EH (cell line): ENCODE measurements around the gene ZNF521.

ENCODE experiments used
- DNase-seq: peaks from one replicate; pipeline ENCODE4 v3.0.0-alpha.2; 2015; ENCODE audit warnings: low read depth

ZNF521 gene

DNA sequence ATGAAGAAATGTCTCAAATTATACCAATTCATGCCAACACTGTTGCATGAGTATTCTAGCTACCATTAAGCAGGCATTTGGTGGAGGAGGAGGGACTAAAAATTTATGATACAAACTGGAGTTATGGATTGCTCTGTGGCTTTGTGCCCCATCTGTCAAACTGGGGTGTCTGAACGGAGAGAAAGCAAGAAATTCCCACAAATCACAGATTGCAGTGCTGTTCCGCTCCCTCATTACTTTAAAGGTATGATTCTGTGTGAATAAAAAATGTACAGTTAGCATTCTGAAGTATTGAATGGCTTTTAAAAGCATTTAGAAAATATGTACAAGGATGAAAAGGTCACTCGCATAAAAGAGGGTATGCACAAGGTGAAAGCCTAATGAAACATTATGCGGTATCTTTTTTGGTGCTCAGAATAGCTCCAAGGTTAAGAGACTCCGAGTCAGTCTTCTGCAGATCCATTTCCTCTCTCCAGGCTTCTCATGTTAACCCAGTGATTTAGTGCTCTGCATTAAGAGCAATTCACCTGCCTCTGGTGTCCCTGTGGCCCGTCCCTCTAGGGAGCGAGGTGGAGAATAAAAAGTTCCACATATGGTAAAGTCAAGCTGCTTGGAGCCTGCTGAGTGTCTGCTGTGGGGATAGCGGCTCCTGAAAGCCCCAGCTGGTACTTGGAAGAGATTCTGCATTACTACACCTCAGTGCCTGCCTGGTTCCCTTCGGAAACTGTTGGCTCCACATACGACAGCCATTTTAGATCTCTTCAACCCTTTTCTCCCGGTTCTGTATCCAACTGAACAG, 184.2 kb downstream of the ZNF521 start:
- DNase-seq, result no peak

DNA sequence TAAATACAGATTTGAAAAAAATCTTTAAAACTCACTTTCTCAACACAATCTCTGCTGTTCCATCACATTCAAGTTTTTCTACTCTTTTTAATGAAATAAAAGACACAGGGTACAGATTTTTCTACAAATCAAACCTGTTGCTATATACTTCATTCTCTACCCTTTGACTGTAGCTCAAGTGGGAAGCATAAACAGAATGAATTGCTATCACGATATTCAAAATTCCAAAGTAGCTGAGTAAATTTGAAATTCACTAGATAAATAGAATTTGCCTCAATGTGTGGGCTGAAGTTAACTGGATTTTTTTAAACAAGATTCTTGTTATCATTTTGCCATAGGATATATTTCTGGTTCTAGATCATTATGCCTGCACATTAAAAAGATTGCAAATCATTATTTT, 185.9 kb downstream of the ZNF521 start:
- DNase-seq, result no peak

DNA sequence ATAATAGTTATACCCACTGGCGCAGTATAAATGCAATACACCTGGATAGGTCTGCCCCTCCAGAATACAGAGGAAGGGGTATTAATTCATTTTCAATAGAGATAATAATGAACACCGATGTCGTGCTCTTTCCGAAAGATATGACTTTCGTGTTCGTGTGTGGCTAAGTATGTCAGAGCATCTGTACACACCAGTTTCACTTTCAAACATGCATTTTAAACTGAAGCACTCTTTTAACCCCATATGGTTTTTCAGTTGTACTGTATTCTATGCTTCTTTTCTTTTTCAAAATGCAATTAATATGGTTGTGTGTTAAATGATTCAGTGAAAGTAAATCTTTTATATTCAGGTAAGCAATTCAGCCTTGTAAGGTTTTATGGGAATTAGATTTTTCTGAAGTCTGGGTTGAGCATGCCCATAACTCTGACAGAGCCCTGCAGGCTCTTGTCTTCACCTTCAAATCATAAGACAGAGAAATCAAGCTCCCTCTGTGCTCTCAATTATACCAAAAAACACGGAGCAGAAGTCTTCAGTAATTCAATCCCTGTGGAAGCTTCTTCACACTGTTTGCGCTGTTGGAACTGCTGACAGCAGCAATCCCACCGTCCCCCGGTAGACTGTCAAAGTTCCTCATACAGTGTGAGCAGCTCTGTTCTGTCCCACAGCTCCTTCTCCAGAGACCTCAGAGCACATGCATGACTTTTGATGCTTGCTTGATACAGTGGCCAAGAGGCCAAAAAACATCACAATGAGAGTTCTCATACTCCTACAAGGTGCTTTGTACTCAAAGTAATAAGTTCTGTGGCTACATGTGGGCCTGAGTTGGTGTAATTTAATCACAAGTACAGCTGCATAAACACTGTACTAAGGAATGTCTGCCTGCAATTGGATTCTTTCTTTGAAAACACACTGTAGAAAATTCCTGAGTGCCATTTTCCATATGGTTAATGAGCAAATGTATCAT, 186.8 kb downstream of the ZNF521 start:
- peak; percentile 62 for DNase-seq

DNA sequence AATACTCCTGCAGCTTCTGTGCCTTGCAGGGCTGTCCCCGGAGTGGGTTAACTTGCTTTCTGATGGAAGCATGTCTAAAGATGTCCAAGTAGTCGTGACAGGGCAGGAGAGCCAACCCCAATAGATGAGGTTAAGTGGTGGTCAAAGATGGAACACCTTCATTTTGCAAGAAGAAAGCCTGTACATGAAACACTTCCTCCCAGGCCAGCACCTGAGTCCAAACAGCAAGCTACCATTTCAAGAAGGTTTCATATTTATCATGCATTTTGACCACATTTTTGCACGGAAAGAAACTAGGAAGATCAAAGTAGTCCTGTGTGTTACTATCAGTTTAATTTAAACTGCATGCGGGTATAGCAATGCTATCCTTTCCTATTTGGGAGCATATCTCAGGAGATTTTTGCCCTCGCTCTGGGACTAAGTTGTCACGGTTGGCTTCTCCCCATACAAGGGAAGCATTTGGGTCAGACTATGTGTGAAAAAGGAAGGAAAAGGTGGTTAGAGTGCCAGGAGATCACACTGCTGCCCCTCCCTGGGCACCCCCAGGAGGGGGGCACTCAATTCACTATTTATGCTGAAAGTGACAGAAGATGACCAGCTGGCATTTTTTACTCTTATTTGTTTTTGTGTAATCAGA, 187.6 kb downstream of the ZNF521 start:
- DNase-seq, result no peak

DNA sequence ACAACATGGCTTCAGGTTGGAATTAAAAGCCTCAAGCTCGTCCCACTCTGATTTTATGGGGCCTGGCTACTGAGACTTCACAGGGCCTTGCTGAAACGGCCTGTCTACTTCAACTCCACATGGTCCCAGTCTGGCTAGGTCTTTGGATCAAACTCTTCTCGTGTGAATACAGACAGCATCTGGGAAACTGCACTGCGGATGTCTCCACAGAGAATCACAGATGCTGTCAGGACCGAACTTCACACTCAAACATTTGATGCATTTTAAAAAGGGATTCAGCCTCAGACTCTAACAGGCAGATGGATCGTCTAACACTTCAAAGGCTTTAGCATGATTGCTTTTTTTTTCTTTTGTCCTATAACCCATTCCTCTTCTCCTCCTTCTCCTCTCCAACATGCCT, 198.5 kb downstream of the ZNF521 start:
- no peak for DNase-seq

DNA sequence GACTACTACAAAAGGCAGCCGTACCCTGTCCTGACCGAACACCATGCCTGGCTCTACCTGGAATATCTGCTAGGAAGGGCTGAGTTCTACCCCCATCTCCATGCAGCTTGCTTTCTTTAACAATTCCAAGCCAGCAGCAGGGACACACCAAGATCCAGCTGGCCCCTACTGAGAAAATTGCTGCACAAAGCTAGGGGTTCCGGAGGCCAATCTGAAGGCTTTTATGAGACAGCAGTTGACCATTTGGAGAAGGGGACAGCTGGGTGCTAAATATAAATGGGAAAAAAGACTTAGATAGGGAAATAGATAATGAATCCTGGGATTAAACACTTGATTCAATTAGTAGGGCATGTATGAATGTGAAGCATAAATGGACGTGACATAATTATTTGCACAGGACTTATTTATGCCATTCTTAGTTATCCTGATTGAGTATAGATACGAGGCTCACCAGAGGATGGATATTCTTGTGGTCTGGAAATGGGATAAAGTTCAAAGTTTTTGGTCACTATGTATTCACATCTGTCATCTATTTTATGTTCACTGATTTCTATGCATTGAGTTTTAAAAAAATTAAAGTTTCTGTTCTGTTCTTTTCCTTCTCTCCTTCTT, 204.0 kb downstream of the ZNF521 start:
- no peak for DNase-seq

DNA sequence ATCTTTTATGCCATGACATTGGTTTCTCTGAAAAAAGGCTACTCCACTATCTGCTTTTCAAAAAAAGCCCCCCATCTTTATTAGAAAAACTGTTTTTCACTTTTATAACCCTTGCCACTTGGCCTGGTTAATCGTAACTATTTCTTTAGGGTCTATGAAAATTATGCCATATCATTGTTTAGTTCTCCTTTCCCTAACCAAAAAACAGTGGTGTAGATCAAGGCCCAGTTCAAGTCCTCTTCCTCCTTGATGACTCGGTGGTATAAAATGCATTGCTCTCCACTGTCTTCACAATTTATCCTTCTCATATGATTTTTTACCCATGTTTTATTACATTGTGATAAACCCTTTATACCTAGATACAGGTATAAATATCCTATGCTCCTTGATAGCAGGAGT, 205.5 kb downstream of the ZNF521 start:
- DNase-seq, result no peak

DNA sequence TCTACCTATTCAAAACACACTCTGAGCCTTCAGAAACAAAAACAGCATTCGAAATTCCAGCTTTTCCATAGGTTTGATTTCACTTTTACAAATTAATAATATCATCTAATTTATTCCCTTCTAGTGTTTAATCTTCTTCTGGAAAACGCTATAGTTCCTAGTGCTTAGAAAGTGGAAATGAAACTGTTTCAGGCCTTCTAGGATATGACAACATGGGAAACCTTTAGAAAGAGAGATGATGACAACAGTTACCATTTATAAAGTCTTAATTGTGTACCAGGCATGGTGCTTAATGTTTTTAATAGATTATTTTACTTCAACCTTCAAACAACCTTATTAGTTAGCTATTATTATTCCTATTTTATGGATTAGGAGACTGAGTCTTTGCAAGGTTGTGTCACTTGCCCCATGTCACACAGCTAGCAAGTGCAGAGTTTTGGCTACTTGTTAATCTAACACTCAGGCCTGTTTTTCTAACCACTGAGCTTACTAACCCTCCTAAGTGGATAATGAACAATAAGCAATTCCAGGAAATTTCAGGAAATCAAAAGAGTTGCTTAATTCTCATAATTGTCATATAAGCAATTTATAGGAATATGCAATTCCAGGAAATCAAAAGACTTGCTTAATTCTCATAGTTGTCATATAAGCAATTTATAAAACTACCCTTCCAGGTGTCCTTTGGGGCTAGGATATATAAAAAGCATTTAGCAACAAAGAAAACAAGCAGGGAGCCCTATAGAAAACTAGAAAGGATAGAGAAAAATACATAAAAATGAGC, 206.0 kb downstream of the ZNF521 start:
- no peak for DNase-seq

DNA sequence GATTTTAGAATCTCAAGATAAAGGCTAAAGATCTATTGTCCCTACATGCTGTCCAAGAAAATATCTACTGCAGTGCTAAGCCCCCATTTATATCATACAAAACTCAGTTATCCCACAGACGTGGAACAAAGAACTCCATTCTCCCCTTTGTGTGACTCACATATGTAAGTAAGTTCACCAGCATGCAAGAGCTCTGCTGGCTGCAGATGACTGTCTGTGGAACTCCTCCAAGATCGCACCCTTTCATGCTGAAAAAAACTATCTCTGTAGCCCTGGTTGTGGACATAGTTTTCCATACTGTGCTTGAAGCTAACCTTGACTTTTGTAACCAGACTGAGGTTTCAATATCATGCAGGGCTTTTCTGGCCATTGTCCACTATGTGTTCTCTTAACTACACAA, 207.1 kb downstream of the ZNF521 start:
- DNase-seq, result peak; percentile 58

DNA sequence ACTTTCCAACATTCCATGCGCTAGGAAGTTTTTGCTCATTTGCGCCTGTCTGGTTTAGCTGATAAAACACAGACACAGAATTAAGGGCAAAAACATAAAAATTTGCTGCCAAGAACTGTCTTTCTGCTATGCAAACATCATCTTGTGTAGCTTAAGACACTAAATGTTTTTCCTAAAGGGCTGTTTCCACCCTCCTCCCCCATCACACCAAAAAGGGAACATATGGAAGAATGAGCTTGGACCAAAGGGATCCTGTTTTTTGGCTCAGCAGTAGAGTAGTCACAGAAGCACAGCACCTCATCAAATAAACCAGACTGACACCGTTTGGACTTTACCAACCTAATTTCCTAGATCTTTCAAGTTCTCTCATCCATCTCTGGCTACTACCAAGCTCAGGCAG, 210.1 kb downstream of the ZNF521 start:
- DNase-seq, result no peak

DNA sequence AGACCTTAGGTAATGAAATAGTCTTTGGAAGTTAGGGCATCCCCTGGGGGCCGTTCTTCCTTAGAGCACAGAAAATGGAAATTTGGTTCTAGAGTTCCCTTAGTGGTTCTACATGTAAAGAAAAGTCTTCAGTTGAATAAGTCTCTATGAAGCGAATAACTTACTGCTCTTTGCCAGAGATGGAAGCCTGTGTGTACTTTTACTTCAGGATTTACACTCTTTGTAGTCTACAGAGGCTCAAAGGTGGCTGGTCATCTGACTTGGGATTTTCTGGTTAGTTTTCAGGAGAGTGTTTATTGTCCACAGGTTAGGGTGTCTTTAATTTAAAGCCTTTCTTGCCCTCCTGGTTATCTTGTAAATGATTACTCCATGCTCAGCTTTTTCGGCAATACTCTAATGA, 210.6 kb downstream of the ZNF521 start:
- DNase-seq, result no peak

DNA sequence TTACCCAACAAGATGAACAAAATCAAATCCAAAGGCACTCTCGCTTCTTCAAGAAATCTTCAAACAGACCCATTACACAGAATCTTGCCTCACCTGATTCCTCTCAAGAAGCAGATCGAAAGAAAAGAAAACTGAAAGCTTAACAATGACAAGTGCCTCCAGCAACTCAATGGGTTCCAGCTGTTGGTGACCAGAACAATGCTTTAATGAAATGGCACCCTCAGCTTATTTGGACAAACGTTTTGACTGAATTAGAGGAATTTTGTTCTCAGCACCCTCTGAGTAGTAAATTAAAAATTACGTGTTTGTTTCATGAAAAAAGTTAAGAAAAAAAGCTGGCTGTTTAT, 211.0 kb downstream of the ZNF521 start:
- no peak for DNase-seq

DNA sequence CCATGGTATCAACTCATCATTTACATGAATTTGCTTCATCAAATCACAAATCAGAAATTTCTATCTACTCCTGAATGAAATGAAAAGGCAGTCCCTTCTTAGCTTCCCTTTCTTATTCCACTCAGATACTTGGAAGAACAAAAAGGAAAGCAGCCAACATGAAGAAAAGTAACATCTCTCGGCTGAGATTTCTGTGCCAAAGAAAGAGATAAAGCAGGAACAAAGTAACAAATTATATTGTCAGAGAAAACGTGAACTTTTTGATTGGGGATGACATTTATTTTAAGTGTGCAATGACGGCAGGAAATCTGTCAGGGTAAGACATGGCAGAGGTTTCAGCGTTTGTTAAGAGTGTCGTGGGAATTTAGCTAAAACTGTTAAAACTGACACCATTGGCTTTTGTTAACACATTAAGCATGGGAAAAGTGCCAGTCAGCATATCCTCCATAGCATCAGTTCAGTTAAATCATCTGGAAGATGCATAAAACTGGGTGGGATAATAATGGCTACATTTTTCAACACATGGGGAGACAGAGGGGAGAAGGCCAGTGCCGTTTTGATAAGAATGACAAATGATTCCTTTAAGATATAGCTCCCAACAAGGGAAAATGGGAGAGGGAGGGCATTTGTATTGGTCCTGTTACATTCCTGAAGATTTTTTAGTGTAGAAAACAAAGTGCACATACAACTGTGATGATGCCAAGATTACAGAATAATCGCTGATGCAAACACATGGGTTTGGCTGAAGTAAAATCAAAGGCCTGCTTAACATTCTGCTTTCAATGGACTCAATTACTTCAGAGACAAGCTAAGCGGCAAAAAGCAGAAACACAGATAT, 211.6 kb downstream of the ZNF521 start:
- DNase-seq, result no peak

DNA sequence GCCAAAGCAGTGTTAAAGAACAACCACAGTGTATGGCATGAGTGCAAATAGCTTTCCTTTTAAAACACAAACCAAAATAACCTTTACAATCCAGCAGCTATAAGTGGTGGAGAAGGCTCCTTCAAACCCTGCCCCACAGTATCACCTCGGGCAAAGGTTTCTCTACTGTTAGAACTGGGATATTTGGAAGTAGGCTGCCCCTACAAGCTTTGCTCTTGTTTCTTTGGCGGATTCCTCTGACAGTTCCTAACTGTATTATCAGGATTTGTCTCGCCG, 214.8 kb downstream of the ZNF521 start:
- DNase-seq, result no peak

DNA sequence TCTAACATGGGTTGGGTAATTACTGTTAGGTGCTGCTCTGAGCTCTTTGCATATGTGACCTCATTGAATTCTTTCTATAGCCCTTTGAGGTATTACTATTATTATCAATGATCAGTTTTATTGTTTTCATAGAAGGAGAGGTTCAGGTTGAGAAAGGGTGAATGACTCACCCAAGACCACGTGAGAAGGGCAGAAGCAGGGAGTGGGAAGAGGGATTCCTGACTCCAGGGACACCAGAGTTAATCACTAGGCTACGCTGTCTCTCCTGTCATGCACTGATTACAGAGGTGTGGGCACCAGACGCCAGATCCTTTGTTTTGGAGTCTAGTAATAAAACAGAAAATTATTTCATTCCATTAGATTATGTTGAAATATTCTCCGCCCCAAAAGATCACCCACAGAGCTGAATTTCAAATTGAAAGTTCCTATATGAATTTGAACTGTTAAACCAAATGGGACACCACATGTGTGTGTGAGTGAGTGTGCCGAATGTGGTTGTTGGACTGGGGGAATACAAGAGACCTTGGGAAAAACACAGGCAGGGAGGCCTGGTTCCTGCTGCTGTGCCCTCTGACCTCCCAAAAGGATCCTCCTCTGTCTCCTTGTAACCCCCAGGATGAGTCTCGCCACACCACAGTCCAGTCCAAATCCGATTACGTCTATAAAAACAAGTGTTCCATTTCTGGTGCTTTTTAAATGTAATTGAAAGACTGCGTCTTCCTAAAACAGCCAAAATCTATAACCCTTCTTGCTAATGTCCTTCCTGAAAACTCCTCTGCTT, 215.4 kb downstream of the ZNF521 start:
- no peak for DNase-seq

DNA sequence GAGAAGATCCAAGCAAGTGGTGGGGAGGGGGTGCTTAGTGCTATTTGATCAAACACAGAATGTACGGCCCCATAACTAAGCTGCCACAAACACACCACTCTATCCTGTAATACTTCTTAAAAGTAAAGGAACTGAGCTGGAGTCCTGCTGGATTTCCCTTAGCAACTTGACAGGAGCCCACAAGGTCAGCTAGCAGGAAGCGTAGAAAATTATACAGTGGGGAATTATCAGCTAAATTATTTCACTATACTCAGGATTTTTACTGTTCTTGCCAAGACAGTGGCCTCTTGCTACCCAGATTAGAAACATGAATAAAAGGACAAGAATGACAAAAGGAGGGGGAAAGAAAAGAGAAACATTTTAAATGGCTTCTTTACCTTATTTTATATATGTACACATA, 217.1 kb downstream of the ZNF521 start:
- no peak for DNase-seq

DNA sequence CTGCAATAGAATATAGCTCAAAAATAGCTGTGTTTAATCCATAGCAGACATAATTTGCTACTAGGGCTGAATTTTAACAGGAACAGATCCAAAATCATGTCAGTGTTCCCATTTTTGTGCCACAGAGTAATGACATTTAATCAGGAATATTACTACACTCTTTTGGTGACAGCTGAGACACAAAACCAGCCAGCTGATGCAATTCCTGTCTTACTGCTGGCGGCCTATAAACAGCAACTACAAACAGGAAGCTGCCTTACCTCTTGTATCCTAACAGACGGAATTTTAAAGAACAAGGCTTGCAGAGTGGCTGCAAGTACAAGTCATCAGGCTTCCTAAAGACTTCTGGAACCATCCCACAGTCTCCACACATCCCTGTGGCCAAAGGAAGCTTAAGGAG, 218.1 kb downstream of the ZNF521 start:
- no peak for DNase-seq

DNA sequence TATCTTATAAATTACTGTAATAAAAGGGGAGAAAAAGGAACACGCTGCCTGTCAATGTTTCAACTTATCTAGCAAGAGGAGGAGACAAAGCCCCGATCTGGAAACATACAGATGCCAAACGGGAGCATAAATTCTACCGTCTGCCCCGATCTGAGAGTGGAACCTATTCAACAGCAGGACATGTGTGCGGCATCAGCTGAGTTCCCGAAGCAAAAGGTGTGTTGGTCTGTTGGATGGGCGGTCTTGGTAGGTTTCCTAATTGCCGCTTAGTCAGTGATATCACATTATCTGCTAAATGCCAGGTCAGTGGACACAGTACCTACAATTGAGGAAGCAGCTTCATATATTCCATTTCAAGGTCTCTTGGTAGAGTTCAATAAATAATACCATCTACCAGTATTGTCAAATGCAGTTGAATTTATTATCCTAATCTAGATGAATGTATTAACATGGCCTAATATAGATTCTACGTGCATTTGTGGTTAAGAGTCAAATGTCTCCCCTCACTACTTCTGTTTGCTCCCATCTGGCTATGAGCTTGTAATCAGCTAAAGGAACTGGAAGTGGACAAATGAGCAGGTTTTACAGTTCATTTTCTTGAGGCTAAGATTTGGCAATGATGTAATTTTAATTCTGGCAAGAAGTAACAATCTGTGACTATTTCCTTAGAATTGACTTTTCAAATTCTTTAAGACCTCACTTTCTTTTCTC, 219.0 kb downstream of the ZNF521 start:
- no peak for DNase-seq

DNA sequence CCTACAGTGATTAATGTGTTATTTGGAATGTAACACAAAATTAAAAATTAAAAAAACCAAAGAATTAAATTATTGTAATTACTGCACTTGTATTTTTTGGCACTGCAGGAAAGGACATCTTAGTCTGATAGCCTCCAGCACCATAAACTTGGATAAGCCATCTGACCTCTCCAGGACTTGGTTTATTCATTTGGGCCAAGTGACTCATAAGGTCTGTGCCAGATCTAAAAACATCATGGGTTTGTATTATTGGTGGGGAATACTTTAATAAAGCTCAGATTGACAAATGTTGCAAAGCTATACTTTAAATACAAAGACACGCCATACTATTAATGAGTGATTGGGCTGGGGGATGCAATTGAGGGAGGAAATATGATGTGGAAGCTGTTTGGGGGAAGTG, 225.2 kb downstream of the ZNF521 start:
- DNase-seq, result no peak

DNA sequence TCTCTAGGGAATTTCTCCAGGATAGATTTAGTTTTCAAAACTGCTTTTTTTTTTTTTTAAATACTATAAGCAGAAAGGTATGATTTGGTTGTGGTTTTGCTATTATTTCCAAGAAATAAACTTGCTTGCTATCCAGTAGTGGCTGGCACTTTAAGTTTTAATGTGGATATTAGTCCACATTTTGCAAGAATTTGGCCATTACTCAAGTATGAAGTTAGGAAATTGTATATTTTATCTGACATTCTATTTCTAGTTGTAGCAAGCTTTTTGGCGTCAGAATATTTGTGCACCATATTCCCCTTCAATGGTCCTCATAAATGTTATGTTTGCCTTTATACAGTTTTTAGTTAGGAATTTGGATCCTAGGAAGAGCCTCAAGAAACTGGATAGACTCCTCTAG, 226.3 kb downstream of the ZNF521 start:
- no peak for DNase-seq
